ENCODE results near the gene HIPK4.

The HIPK4 gene

DNA sequence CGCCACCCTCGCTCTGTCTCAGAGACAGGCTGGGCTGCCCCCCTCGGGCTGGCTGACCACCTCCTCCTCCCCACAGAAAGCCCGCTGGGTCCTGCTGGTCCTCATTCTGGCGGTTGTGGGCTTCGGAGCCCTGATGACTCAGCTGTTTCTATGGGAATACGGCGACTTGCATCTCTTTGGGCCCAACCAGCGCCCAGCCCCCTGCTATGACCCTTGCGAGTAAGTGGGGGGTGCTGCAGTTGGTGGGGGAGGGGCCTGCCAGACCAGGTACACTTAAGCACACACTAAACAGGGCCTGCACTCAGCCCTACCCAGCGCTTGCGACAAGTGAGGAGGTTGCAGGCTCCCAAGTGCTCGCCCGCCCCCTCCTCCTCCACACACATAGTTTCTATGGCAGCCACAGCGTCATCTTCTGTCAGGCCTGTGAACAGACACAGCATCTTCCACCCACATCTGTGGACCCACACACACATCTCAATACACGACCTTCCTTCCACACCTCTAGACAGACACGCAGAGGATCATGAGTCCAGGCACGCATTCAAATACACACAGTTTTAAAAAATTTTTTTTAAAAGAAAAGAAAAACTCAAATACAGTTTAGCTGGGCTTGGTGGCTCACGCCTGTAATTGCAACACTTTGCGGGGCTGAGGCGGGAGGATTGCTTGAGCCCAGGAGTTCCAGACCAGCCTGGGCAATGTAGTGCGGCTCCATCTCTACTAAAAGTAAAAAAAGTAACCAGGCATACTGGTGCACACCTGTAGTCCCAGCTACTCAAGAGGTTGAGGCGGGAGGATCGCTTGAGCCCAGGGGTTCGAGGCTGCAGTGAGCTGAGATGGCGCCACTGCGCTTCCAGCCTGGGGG, 23.1 kb downstream of the HIPK4 start:
- no peak for DNase-seq (ENCODE audit: low spot score)

DNA sequence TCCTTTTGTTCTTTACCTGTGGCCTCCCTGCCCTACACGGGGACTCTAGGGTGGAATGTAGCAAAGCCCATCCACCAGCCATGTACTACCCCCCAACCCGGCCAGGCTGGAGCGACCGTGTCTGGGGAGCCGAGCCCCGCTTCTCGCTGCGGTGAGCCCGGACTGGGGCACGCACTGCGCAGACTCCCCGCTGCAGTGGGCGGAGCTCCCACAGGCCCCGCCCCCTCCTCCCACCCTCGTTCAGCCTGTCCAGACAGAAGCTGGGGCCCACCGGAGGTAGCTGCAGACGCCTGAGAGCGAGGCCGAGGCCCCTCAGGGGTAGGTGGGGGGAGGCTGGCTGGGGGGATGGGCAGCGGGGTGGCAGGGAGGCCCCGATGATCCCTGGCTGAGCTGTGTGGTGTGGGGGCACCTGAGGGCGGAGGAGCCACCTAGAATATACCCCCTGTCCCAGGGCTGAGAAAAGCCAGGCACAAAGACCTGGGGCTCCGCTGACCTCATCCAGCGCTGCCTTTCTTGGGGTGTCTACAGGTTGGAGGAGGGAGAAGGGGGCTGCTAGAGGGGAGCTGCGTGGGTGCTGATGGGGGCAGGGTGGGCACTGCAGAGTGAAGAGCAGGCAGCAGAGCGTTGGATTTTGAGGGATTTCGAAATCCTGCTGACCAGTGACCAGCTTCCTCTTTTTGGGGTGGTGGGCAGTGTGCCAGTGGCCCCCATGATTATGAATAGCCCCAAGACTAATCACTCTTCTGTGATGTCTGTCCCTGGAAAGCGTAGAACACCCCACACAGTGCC, 24.2 kb downstream of the HIPK4 start:
- peak; percentile 86 for DNase-seq (ENCODE audit: low spot score)

DNA sequence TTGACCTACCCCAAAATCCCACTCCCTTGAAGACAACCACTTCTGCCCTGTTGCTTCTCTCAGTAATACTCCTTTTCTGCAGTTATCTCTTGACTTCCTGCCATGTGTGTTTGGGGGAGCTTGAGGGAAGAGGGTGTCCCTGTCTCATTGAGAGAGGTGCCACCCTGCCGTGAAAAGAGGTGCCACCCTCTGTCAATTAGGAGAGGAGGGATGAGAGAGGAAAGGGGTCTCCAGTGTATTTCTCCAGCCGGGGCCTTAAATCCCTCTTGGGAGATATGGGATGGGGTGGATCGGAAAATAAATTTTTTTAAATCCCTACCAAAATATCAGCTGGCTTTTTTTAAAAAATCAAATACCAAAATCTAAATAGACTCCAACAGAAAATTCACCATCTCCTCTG, 25.0 kb downstream of the HIPK4 start:
- no peak for DNase-seq (ENCODE audit: low spot score)

DNA sequence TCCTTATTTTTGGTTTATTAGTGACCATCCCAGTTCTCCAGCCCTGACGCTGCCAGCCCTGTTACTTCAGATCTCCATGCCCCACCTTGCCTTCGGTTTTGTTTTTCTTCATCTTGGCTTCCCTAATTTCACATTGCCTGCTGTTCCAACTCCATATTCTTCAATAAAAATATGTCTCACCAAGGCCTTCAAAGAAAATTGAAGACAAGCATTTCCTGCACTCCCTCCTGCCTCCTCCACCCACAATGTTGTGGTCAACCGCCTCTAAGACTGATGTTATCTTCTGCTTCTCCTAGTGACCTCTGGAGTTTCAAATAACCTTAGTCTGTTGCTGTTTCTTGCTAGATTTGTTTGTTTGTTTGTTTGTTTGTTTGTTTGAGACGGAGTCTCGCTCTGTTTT, 26.9 kb downstream of the HIPK4 start:
- no peak for DNase-seq (ENCODE audit: low spot score)

GRCh38 chr19:40362160-40362559, 27.8 kb downstream of the HIPK4 start:
- DNase-seq (ENCODE audit: low spot score) = no peak

DNA sequence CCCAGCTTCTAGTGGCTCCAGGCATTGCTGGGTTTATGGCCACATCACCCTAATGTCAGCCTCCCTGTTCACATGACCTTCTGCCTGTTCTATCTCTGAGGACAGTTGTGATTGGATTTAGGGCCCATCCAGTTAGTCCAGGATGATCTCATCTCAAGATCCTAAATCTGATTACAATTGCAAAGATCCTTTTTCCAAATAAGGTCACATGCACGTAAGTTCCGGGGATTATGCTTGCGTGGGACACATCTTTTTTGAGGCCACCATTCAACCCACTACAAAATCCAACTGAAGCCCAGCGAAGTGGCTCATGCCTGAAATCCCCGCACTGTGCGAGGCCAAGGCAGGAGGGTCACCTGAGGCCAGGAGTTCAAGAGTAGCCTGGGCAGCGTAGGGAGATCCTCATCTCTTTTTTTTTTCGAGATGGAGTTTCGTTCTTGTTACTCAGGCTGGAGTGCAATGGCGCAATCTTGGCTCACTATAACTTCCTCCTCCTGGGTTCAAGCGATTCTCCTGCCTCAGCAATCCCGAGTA, 29.2 kb downstream of the HIPK4 start:
- no peak for DNase-seq (ENCODE audit: low spot score)

DNA sequence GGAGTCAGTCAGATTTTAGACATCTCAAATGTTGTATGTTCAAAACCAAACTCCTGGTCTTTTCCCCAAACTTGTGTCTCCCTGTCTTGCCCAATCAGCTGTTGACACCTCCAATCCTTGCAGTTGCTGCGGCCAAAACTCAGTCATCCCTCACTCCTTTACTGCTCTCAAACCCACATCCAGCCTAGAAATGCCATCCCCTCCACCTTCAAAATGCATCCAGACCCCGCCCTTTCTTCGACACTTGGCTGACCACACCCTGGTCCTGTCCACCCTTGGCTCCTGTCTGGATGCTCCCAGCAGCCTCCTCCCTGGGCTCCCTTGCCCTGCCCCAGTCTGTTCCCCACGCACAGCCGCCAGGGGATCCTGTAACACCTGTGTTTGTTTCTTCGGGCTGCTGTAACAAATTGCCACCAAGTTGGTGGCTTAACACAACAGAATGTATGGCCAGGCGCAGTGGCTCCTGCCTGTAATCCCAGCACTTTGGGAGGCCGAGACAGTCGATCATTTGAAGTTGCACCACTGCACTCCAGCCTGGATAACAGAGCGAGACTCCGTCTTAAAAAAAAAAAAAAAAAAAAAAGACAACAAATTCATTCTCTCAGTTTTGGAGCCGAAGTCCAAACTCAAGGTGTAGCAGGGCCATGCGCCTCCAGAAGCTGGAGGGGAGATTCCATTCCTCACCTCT, 29.8 kb downstream of the HIPK4 start:
- DNase-seq (ENCODE audit: low spot score) = no peak

GRCh38 chr19:40358773-40359172, 31.2 kb downstream of the HIPK4 start:
- no peak for DNase-seq (ENCODE audit: low spot score)

DNA sequence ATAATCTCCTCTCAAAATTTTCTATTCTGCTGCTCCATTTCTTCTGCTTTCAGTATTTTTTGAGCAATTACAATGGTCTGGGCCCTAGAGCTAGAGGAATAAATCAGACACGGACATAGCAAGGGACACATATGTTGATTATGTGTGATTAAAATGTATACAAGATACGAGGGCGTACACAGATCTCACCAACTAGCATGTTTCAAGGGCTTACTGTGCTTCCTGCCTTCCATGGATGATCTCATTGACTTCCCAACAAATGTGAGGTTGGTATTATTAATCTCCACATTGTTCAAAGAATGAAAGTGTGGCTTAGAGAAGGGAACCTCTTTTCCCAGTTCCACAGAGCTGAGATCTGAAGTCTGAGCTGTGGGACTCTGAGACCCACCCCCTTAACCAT, 32.3 kb downstream of the HIPK4 start:
- no peak for DNase-seq (ENCODE audit: low spot score)

DNA sequence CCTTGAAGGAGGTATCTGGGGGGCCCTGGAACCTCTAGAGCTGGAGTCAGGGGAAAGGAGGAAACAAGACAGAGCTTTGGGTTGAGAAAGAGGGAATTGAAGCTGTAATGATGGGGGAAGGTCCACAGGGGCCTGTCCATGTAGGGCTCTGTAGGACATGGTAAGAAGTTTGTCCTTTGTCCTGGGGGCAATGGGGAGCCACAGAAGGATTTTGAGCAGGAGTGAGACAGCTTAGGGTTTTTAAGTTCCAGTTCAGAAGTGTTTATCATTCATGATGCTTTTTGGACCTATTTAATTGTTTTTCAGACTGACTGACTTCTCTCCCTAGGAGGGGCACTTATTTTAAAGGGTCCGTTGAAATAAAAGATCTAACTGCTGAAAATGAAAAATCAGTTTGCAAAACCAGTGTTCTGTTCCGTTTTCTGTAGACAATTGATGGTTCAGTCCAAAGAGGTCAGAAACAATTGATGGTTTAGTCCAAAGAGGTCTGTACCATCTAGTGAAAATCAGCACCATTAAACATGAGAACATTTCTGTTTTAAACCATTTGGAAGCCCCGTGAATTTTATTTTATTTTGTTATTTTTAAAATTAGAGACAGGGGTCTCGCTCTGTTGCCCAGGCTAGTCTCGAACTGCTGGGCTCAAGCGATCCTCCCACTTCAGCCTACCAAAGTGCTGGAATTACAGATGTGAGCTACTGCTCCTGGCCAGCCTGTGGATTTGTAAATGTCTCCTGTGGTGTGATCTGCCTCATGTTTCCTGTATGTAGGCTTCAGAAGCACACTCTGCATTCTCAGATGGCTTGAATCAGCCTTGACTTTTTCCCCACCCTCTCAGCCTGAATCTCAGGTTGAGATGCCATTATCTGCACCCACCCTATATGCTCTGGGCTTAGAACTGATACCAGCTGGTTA, 33.0 kb downstream of the HIPK4 start:
- no peak for DNase-seq (ENCODE audit: low spot score)

GRCh38 chr19:40355975-40356680, 33.9 kb downstream of the HIPK4 start:
- DNase-seq (ENCODE audit: low spot score) = no peak

- DNase-seq (ENCODE audit: low spot score) = peak; percentile 70
Observed at GRCh38 chr19:40348961-40349507, 40.9 kb downstream of the HIPK4 start.

DNA sequence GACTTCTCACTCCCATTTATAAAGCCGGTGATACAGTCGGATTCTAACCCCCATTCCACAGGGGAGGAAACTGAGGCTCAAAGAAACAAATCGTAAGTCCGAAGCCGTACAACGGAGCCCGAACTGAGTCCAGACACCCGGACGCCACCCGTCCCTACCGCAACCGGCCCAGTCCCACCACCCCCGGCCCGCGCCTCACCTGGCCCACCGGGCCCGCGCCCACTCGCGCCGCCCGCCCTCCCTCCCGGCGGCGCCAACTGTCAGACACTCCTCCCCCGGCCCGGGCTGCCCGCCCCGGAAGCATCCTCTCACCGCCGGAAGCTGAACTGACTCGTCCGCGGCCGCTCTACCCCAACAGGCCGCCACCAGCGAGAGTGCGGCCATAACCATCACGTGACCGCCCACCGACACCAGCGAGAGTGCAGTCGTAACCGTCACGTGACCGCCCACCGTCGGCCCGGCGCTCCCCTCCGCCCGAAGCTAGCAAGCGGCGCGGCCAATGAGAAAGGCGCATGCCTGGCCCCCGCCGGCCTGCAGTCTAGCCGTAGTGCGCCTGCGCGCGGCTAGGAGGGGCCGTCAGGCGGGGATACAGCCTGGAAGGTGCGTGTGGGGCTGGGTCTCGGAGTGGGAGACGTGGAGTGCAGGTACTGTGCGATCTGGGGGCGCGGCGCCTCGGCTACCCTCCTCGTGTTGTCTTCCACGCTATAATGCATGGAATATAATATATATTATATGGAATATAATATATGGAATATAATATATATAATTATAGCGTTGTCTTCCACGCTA, 41.7 kb downstream of the HIPK4 start, which contains the start of the genes C19orf47 and PLD3:
TSS of gene C19orf47 (minus strand) at position 273 of the 789 bp plus-strand sequence. CDS start 6,540 bp downstream, outside the sequence.
TSS of gene PLD3 (plus strand) at position 571 of the 789 bp plus-strand sequence. CDS start 17,789 bp downstream, outside the sequence.
- DNase-seq (ENCODE audit: low spot score) = peak; percentile 100

- no peak for DNase-seq (ENCODE audit: low spot score)
Observed at GRCh38 chr19:40344422-40344821, 45.6 kb downstream of the HIPK4 start.

DNA sequence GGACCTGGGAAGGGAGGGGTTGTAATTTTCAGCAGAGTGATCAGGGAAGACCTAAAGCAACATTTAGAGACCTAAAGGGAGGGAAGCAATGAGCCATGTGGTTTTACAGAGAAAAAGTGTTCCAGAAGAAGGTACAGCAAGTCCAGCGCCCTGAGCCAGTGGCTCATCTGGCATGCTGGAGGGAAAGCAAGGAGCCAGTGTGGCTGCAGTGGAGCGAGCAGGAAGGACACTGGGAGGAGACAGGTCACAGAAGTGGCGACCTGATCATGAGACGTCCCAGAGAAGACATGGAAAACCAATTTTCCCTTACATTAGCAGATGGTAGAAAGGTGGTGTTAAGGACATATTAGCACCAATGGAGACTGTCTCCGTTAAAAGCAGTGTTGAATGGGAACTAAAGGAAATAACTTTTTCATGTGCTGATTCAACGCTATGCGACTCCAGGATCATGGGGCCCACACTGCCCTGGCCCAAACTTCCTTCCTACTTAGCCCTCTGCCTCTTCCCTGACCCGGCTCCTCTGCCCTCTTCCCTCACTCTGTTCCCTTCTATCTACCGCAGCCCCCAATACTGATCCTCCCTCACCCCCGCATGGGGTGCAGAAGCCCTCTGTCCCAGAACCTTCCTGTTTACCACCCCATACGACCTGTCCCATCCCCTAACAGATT, 47.2 kb downstream of the HIPK4 start:
- no peak for DNase-seq (ENCODE audit: low spot score)

DNA sequence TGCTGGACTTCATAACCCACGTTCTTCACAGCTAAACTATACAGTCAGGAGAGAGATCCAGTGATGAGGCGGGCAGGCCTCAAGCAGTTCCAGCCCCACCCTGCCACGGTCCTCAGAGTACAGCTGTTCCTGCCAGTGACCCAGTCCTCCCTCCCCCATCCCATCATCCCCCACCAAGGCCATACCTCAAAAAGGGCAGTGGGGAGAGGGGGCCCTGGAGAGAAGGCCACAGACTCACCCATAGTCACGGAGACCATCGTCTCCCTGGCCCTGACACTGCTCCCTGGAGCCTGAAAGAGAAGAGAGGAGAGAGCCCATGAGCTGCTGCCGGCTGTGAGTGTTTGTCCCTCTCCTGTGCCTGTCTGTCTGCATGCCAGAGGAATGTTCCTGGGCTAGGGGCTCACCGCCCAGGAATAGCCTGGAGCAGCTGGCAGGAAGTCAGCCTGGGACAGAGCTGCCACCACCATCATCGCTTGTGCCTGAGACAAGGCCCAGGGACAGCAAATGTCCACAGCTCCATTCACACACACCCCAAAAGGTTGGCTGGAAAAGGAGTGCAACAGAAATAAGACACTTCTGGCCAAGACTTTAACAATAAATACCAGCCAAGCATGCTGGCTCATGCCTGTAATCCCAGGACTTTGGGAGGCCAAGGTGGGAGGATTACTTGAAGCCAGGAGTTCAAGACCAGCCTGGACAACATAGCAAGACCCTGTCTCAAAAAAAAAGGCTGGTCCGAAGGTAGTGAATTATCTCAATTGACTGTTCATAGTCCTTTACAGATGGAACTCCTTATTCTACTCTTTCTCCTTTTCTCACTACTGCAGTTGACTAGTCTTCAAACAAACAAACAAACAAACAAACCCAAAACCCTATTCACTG, 48.1 kb downstream of the HIPK4 start:
- peak; percentile 27 for DNase-seq (ENCODE audit: low spot score)

DNA sequence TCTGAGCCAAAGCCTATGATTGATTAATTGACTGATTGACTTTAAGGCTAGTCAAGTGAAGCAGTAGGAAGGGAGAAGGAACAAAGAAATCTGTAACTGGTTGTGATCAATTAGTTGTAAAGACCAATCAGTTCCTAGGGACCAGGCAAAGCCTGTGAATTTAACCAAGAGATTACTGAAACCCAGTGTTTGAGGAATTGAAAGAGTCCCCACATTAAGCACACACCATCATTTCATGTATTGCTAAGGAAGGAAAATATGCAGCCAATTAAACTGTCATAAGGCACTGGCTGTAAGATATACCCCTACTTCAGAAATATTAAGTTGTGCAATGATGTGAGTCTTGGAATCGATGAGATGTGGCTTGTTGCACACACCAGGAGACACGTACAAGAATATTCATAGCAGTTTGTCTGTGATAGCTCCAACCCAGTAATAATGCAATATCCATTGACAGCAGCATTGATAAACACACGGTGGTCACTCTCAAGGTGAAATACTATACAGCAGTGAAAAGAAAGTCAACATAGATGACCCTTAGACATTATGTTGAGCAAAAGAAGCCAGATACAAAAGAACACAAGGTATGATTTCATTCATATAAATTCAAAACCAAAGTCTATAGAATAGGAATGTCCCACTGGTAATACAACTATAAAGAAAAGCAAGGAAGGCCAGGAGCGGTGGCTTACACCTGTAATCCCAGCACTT, 50.8 kb downstream of the HIPK4 start:
- no peak for DNase-seq (ENCODE audit: low spot score)
